ENCODE results near the gene RAB20.
"Not testable (repeated sequence)": the region's sequence is repeated elsewhere in the genome, so short reads cannot be mapped to it uniquely, and the experiment has no call there.

Gene RAB20

DNA sequence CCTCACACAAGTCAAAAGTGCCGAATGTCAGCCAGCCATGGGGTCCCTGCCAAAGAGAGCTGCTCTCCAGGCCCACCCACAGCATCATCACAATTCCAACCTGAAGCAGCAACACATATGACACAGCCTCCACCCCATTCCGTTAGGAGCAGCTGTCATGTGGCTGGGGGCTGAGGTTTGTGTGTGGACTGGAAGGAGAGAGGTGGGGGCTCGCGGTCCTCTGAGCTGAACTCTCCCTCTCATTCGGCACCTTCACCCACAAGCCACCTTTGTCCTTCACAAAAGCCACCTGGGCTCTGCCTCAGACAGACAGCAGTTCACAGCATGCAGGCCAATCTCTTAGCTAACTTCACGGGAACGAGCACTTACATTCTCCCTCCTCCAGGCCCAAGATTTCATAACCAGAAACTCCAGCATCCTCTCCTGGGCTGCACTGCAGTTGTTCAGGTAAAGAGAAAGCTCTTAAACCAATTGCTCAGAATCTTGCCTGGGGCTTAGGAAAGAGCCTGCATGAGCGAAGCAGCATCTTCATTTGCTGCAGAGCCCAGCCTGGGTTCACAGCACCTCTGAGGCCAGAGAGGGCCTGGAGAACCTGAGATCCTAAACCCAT, 7.2 kb downstream of the RAB20 start:
- DNase-seq: no peak

DNA sequence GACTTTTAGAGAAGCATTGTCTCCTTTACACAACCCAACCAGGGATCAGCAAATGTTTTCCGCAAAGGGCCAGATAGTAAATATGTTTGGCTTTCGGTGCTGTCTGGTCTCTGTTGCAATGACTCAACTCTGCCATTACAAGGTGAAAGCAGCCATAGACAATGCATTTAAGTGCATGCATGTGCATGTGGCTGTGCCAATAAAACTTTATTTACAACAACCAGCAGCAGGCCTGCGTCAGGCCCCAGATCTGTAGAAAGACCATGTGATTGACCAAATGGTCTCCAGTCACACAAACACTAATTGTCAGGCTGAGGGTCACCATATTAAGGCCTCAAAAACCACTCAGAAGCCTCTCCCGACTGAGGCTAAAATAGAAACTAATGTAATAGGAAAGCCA, 8.1 kb downstream of the RAB20 start:
- DNase-seq: no peak

DNA sequence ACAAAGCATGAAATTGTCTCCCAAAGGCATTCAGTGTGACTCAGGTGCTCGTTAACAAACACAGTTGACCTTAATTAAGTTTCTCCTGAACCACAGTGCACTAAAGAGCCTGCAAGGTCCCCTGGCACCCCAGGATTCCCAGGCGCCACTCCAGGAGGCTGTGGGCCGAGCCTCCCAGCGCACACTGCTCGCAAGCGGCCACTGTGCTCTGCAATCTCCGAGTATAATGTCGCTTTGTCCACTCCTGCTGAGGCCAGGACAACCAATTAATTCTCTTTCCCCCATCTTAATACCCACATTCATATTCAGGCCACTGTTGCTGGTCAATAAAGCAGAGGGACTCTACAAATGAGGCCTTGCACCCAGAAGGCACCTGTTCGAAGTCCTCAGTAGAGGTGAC, 8.8 kb downstream of the RAB20 start:
- DNase-seq: no peak

DNA sequence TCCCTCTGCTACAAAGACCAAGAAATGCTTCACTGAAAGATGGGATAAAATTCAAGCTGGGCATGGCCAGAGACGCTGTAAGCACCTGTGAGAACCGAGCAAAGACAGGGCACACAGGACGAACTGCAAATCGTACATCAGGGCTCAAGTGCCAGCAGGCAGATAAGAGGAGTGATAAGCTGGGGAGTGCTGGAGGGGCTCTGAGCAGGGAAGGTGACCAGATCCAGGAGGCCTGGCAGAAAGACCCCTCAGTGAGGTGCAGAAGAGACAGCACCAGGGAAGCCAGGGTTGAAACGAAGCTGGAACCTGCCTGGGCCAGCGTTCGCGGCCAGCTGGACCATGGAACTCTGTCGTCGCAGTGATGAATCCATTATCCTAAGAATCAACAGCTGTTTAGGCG, 10.2 kb downstream of the RAB20 start:
- no peak for DNase-seq

DNA sequence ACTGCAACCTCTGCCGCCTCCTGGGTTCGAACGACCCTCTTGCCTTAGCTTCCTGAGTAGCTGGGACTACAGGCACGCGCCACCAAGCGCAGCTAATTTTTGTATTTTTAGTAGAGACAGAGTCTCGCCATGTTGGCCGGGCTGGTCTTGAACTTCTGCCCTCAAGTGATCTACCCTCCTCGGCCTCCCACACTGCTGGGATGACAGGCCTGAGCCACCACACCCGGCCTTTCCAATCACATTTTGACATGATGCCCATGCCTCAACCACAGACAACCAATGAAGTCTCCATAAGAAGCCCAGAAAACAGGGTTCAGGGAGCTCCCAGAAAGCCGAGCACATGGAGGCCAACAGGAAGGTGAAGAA, 11.7 kb downstream of the RAB20 start:
- no peak for DNase-seq

DNA sequence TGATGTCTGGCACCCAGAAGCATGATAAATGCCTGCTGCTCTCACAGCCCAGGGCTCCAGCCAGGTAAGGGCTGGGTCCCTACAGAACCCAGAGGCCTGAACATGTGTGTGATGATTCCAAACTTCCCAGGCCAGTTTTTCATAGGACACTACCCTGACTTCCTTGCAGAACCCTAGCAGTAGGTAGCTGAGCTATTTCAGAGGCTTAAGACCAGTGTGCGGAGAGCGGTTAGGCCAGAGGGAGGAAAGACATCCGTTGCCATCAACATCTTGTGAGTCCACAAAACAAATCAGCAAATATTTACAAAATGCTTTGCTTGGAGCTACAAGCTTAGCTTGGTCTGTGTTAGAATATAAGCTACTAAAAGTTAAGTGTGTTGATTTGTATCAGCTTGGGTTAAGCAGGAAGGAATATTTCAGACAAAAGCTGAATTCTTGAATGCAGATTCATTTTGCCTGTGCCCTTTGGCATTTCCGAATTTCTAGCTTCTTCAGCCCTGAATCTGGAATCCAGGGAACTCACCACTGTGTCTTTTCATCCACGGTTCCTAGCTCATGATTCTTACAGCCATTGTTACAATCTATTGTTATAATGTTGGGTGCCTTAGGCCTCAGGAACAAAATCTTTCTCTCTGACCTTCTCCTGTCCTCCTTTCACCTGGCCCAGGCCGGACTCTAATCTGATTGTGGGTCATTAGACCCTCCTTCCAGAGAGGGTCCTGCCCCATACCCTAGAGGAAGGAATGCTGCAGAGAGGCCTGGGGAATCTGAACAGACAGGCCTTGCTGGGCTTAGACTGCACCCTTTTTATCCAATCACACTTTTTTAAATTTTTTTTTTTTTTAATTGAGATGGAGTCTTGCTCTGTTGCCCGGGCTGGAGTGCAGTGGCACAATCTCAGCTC, 12.4 kb downstream of the RAB20 start:
- DNase-seq: no peak

DNA sequence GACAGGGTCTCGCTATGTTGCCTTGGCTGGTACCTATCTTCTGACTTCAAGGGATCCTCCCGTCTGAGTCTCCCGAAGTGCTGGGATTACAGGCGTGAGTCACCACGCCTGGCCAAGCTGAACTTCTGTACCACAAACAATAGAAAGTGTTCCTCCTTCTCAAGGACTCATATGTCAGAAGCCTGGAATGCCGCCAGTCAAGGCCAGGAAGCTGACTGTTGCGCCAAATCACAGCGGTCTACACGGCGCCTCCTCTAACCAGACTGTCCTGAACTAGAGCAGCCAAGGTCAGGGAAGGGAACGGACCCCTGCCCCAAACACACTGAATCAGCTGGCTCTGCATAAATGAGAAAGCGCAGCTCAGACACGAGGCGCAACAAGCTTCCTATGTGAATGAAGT, 14.6 kb downstream of the RAB20 start:
- no peak for DNase-seq

DNA sequence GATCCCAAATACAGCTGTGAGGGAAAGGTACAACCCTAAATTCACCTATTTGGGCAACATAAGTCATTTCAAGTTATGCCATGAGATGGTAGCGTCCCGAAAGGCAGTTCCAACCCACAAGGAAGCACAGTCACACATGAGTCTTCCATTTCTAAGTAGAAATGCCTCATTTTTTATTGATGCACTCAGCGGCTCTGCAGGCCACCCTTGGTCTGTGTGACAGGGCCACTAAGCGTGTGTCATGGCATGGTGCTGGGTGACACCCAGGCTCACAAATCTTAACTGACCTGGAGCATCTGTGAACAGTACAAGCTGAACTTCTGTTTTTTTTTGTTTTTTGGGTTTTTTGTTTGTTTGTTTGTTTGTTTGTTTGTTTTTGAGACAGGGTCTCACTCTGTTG, 15.1 kb downstream of the RAB20 start:
- DNase-seq: no peak

DNA sequence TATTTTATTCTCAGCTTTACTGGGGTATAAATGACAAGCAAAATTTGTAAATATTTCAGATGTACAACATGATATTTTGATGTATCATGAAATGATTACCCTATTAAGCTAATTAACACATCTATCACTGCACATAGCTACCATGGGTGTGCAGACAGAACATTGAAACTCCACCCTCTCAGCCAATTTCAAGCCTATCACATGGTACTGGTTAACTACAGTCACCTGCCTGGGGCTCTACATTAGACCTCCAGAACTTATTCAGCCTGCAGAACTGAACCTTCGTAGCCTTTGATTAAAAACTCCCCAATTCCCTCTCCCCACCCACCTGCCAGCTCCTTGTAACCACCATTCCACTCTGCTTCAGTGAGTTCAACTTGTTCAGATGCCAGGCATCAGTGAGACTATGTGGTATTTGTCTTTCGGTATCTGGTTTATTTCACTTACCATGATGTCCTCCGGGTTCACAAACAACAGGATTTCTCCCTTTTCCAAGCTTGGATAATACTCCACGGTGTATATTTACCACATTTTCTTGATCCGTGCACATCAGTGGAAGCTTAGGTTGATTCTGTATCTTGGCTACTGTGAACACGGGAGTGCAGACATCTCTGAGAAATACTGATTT, 19.2 kb downstream of the RAB20 start:
- no peak for DNase-seq

DNA sequence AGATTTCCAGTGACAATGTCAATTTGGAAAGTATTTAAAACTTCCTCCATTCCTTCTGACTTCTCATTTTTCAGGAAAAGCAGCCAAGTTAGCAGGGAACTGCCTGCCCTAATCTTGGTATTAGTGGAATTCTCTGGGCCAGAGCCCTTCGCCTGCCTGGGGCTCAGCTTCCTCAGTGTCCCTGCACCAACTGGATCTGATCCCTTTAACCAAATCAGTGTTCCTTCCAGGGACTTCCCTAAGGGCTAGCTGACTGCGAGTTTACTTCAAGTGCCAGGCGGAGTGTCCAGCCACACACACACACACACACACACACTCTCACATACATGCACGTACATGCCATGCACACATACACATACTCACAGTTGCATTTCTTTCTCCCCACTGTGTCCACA, 20.0 kb downstream of the RAB20 start:
- no peak for DNase-seq

DNA sequence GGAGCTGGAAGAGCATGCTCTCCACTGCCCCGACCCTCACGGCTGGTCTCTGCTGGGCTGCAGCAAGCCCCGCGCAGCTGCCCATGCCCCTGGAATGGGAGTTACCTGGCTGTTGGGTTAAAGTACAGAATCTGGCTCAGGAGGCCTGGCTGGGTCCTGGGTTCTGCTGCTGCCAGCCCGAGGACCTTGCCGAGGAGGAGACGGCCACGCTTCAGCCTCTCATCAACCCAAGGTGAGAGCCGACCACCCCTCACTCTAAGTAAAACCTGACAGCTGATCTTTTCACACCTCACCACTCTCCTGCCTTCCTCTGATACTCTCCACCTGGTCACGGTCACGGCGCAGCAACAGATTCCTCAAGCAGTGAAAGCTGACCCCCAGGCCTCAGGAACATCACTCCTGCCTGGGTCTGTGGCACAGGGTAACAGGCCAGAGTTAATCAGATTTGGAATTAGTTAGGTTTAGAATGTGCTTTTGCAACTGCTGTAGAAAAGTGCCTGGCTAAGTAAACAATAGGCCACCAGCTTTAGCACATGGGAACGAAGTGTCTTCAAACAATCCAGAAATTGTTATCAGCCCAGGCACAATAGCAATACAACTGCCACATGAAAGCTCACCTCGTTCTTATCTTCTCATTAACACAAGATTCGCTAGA, 20.5 kb downstream of the RAB20 start:
- no peak for DNase-seq

DNA sequence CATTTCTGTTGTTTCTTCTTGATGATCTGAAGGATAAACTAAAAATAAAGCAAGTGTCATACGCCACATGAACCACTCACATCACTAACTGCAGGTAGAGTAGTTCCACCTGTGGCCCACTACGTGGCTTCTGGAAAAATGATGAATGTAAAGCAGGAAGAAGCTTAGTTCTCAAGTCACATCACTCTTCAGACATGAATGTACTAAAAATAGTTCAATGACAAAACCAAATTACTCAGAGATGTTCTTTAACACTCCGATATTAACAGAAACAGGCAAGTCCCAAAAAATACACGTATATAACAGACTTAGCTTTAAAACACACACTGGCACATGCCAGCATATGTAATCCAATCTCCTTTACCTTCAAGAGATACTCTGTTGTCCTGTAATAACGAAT, 21.6 kb downstream of the RAB20 start:
- DNase-seq: no peak

DNA sequence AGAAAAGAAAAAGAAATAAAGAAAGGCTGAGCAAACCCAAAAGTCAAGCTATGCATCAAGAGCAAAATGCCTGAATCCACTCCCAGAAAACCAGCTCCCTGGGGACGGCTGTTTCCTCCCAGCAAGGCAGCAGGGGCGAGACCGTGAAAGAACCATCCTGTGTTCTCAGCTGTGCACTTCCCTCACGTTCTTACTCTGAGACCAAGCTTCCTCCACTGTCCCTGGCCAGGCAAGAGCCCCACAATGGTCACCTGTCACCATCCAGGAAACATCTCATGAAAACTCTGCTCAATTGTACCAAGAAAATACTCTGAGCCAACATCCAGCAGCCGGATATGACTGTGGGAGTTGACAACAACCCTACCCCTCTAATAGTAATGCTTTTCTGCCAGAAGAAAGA, 22.9 kb downstream of the RAB20 start:
- DNase-seq: no peak

DNA sequence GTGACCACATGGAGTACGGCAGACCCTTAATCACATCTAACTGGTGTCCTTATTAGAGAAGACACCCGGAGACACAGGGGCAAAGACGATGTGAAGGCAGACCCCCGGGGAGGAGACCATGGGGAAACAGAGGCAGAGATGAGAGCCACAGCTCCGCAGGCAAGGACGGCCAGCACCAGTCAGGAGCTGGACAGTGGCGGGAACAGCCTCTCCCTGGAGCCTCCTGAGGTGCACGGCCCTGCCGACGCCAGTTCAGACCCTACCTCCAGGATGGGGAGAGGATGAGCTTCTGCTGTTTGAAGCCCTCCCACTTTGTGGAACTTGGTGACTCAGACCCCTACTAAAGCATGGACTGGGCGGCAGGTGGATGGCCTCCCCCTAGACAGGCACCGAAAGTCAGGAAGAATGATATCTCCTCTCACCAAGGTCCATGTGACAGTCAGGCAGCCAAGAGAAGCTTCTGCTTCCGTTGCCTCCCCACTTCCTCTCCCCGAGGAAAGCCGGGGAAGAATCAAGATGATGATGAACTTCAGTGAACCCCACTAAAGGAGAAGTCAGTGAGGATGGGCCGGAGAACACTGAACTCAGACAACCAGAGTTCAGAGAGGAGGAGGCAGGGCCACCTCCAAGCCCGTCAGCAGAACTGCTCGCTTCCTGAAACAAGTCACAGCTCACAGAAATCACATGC, 25.4 kb downstream of the RAB20 start:
- DNase-seq: no peak

DNA sequence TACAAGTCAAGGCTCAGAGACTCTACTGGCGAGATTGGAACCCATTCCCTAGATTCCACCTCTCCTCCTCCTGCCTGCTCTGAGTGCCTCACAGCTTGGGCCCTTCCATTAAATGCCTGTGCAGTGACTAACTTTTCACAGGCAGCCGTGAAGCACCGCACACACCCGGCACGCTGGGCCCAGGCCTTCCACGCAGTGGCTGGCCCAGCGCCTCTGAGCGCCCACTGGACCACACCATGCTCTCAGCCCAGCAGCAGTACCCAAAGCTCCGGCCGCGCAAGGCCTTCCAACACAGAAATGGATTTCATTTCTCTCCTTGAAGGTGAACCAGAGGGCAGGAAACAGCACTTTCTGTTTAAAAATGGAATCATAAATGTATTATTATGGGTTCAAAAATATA, 26.0 kb downstream of the RAB20 start:
- DNase-seq: no peak

DNA sequence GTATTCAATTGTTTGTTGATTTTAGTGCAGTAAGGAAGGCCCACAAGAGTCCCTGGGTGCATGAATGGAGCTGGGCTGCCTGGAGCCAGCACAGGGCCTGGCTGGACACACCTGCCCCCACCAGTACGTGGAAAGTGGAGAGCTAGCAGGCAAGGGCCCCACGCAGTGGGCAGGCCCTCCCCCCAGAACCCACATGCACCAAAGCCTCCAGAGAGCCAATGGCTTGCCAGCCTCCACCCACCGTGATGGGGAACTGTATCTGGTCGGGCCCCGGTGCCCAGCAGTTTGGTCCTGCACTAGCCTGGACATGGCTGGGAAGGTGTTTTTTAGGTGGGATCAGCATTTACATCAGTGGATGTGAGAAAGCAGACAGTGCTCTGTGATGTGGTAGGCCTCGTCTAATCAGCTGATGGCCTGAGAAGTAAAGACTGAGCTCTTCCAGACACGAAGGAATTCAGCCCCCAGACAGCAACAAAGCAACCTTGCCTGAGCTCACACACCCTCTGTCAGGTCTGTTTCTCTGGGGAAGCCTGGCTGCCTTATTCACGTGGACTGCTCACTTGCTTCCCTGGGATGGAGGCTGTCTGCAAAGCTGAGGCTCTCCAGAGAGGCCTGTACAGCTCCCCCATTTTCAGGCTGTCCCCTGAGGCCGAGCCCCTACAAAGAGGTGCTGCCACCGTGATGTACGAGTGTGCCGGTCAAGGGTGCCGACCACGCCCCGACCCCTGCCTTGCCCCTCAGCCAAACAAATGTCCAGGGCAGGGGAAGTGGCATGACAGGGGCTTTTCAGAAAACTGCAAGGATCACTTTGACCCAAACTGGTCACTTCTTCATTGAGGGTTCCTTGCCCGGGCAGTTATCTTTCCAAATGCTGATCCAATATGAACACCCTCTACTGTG, 27.5 kb downstream of the RAB20 start:
- DNase-seq: no peak

DNA sequence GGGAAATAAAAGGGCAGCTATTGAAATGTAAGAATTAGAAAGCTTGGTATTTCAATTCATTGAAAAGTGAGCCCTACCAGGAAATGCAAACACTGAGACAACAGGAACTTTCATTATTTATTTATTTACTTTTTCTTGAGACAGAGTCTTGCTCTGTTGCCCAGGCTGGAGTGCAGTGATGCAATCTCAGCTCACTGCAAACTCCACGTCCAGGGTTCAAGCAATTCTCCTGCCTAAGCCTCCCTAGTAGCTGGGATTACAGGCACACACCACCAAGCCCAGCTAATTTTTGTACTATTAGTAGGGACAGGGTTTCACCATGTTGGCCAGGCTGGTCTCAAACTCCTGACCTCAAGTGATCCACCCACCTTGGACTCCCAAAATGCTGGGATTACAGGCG, 29.3 kb downstream of the RAB20 start:
- DNase-seq: not testable (repeated sequence)

DNA sequence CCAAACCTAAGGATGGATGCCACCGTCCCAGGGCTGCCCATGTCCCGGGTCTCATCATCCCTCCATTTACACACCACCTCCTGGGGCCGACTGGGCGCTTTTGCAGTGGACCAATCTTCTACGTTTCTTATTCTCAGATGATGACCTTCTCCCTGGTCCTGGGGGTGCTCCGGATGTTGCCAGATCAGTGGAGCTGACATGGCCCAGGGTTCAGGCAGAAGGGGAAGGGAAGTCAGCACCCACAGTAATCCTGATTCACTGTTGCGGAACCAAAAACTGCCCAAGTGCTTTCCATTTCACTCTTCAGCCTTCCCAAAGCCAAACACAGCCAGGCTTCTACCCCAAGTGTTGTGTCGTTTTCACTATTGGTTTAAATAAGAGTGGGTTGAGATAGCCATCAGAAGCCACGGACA, 29.8 kb downstream of the RAB20 start:
- no peak for DNase-seq

DNA sequence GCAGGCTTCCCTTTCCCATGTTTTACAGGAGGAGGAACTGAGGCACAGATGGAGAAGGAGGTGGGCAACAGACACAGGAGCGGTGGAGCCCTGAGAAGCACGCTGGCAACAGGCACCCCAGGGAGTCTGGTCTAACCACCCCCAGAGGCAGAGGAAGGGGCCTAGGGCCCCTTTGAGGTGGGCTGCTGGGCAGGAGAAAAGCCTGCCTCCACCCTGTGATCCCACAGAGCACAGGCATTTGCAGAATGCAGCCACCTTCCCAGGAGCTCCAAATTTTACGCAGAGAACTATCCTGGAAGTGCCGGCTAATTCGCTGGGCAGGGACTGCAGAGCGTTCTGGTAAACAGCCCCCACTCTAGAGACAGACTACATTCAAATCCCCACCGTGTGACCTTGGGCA, 30.4 kb downstream of the RAB20 start:
- no peak for DNase-seq

DNA sequence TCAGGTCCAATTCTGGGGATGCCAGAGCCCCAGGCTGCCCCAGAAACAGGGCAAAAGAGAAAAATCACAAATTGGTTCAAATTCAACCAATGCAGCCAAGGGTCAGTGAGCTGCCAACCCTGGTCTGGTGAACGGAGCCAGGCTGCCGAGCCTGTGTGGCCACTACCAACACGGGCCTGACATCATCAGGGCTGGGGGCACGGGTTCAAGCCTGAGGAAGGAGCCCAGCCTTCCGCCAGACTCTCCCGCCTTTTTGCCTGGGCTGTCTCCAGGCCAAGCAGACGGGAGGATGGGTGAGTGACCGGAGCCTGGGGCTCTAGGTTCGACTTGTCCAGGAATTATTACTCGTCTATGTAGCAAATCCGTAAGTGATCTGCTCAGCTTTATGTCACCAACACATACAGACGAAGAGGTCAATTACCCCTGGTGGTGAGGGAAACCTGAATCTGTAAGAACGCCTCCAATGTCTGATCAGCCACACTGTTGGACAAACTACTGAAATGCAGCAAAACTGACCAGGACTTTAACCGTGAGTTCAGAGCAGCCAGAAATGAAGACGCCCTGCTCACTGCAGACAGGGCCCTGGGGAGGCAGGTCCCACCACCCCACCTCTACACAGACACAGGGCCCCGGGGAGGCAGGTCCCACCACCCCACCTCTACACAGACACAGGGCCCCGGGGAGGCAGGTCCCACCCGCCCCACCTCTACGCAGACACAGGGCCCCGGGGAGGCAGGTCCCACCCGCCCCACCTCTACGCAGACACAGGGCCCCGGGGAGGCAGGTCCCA, 31.8 kb downstream of the RAB20 start:
- no peak for DNase-seq

DNA sequence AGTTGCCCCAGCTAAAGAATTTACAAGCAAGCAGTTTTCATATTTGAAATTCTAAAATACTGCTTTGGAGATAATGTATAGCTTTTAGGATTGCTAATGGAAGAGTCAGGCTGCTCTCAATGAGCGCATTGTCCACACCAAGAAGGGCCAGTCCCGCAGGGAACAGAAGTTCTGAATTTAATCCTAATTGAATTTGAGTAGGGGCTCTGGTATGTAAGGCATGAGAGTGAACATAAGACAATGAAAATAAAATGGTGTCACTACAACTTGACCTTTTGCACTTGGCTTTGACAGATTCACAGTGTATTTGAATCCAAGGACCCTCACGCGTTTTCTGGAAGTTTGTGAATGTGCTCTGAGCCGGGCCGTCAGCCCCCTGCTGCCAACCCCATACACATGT, 32.6 kb downstream of the RAB20 start:
- no peak for DNase-seq
